Left ventricle myocardium inferior (tissue), 1 donor: ENCODE measurements around the gene ULK2. TPM values are rescaled to one million over a fixed set of nuclear protein-coding genes. Genes with fewer than 3 reads are reported as not detected.

Source experiments
- DNase-seq: peaks from one replicate; pipeline ENCODE4 v3.0.0-alpha.2; 2020
- H3K27ac ChIP-seq: fragments of 200-600 bp; replicated peaks from 2 replicates; pipeline ENCODE4 v1.8.0; 2021
- H3K27me3 ChIP-seq: fragments of 200-600 bp; 2 replicates; pipeline ENCODE4 v1.8.0; 2021; ENCODE audit warnings: low read depth
- H3K36me3 ChIP-seq: fragments of 200-600 bp; 2 replicates; pipeline ENCODE4 v1.8.0; 2021
- H3K4me1 ChIP-seq: fragments of 200-600 bp; 2 replicates; pipeline ENCODE4 v1.8.0; 2021
- H3K4me3 ChIP-seq: fragments of 200-600 bp; 2 replicates; pipeline ENCODE4 v1.8.0; 2021; ENCODE audit warnings: mild to moderate bottlenecking, moderate library complexity
- H3K9me3 ChIP-seq: fragments of 200-600 bp; replicated peaks from 2 replicates; pipeline ENCODE4 v1.8.0; 2021
- CTCF ChIP-seq: fragments of 200-600 bp; IDR thresholded peaks from 2 replicates; pipeline ENCODE4 v1.8.0; 2021; ENCODE audit warnings: antibody characterized with exemption, mild to moderate bottlenecking, borderline replicate concordance
- intact Hi-C: fragments of 100-400 bp; cut with micrococcal nuclease; formaldehyde crosslinking; loops from one replicate; pipeline ENCODE4 v1.11.0; 2022
- total RNA-seq: library from RNA; stranded (reverse); fragmentation: NEBNext Ultra II Directional; extraction: Animal tissue kit (Norgen Biotek cat#: 25700); gene quantifications from one replicate; pipeline ENCODE4 v1.2.1, GENCODE V29; 2021
- donor health status: DM: no; HTN: yes; CAD: no; lungs with severe emphysema.

Gene ULK2
- total RNA-seq, 1 donor from 2014 or later: 19.1 TPM

- intact Hi-C loops: no loop called here
- no peaks in the 10 kb centered on the region for H3K4me1 ChIP-seq
- H3K27ac ChIP-seq: no peak overlapping the region
- no peaks in the 10 kb centered on the region for H3K9me3 ChIP-seq
- DNase-seq: peak; percentile 24
- H3K27me3 ChIP-seq: no peaks in the 10 kb centered on the region
- H3K36me3 ChIP-seq: peaks cover 97% of the 10 kb centered on the region
- TF ChIP-seq CTCF: no peak
- no peak overlapping the region for H3K4me3 ChIP-seq
These were observed 37.2 kb upstream of the ULK2 start for GRCh38 chr17:19904924-19905323.

GRCh38 chr17:19904412-19904811, 36.7 kb upstream of the ULK2 start:
- intact Hi-C loops: no loop called here
- no peak overlapping the region for H3K27ac ChIP-seq

GRCh38 chr17:19900809-19901208, 33.1 kb upstream of the ULK2 start:
- intact Hi-C loops: no loop called here
- H3K27ac ChIP-seq: no peak overlapping the region
- H3K4me1 ChIP-seq: peaks cover 8% of the 10 kb centered on the region
- no peak for DNase-seq
- H3K36me3 ChIP-seq: peaks cover 56% of the 10 kb centered on the region
- no peaks in the 10 kb centered on the region for H3K9me3 ChIP-seq
- no peaks in the 10 kb centered on the region for H3K27me3 ChIP-seq
- H3K4me3 ChIP-seq: no peak overlapping the region
- no peak for TF ChIP-seq CTCF

More at GRCh38 chr17:19904412-19904811, 36.7 kb upstream of the ULK2 start:
- no peak for TF ChIP-seq CTCF
- Histone ChIP-seq H3K27me3 (no peaks in the 10 kb centered on the region), H3K9me3 (no peaks in the 10 kb centered on the region), H3K4me3 (no peak overlapping the region), H3K36me3 (peaks cover 92% of the 10 kb centered on the region), H3K4me1 (no peaks in the 10 kb centered on the region)
- no peak for DNase-seq

- no peaks in the 10 kb centered on the region for H3K27me3 ChIP-seq
- intact Hi-C loops: no loop called here
These were observed 30.2 kb upstream of the ULK2 start for GRCh38 chr17:19897903-19898302.

GRCh38 chr17:19897090-19897837, 29.5 kb upstream of the ULK2 start:
- Histone ChIP-seq H3K4me1 (peaks cover 8% of the 10 kb centered on the region), H3K27ac (no peak overlapping the region), H3K27me3 (no peaks in the 10 kb centered on the region), H3K36me3 (peaks cover 22% of the 10 kb centered on the region), H3K9me3 (no peaks in the 10 kb centered on the region), H3K4me3 (no peak overlapping the region)
- no peak for TF ChIP-seq CTCF
- DNase-seq: peak; percentile 53
- intact Hi-C loops: no loop called here

More at GRCh38 chr17:19897903-19898302, 30.2 kb upstream of the ULK2 start:
- no peaks in the 10 kb centered on the region for H3K9me3 ChIP-seq
- no peak overlapping the region for H3K27ac ChIP-seq
- H3K36me3 ChIP-seq: peaks cover 27% of the 10 kb centered on the region
- no peak overlapping the region for H3K4me3 ChIP-seq
- TF ChIP-seq CTCF: no peak
- peaks cover 8% of the 10 kb centered on the region for H3K4me1 ChIP-seq
- no peak for DNase-seq
